SU-DHL-6 (cell line): ENCODE results near the gene SMYD2.

Experiments used
- CTCF ChIP-seq: fragments of 200-600 bp; sonication (generic); IDR thresholded peaks from one replicate; pipeline ENCODE4 v1.5.1; 2017; ENCODE audit warnings: antibody characterized with exemption, mild to moderate bottlenecking, low read length, moderate library complexity; ENCODE audit not compliant: insufficient read depth, poor library complexity, severe bottlenecking
- EZH2phosphoT487 ChIP-seq: fragments of 200-600 bp; sonication (generic), shearing (Covaris generic); conservative IDR thresholded peaks from 2 replicates; pipeline ENCODE4 v1.6.1; 2018; ENCODE audit warnings: mild to moderate bottlenecking, antibody characterized with exemption, low read length, moderate library complexity, mixed read lengths

GRCh38 chr1:214244252-214244651, 36.7 kb upstream of the SMYD2 start:
- TF ChIP-seq CTCF (no peak), EZH2phosphoT487 (no peak)
